ENCODE data around the gene CACYBP.

The CACYBP gene

GRCh38 chr1:175035865-175036264, 36.1 kb downstream of the CACYBP start:
- no peaks in the 10 kb centered on the region for H3K79me2 ChIP-seq (ENCODE audit: insufficient read depth, low read length)
- no peaks in the 10 kb centered on the region for H4K20me1 ChIP-seq (ENCODE audit: insufficient read depth, low read length)
- no peak overlapping the region for H3K9ac ChIP-seq (ENCODE audit: low read length)
- H3K27me3 ChIP-seq (ENCODE audit: insufficient read depth, low read length): no peaks in the 10 kb centered on the region
- no peaks in the 10 kb centered on the region for H3F3A ChIP-seq (ENCODE audit: insufficient read depth, low read length)
- no peak overlapping the region for H3K27ac ChIP-seq (ENCODE audit: low read depth, low read length, poor library complexity, severe bottlenecking)
- H3K36me3 ChIP-seq (ENCODE audit: insufficient read depth, low read length): no peaks in the 10 kb centered on the region
- H3K9me3 ChIP-seq (ENCODE audit: low read length): no peaks in the 10 kb centered on the region
- H3K4me2 ChIP-seq (ENCODE audit: low read length): no peak overlapping the region
- no peaks in the 10 kb centered on the region for H3K4me1 ChIP-seq (ENCODE audit: insufficient read depth, low read length, severe bottlenecking)
- H3K4me3 ChIP-seq (ENCODE audit: low read depth, low read length, poor library complexity, severe bottlenecking): no peak overlapping the region
- no peak for TF ChIP-seq CTCF (IDR thresholded peaks at IDR 0.05; ENCODE audit: low read length)
- no peak for TF ChIP-seq EZH2 (IDR thresholded peaks at IDR 0.05; ENCODE audit: borderline replicate concordance, low read length)
- no peaks in the 10 kb centered on the region for H3K9me2 ChIP-seq (ENCODE audit: low read depth, low read length)
- H2AFZ ChIP-seq (ENCODE audit: low read length): no peak overlapping the region

DNA sequence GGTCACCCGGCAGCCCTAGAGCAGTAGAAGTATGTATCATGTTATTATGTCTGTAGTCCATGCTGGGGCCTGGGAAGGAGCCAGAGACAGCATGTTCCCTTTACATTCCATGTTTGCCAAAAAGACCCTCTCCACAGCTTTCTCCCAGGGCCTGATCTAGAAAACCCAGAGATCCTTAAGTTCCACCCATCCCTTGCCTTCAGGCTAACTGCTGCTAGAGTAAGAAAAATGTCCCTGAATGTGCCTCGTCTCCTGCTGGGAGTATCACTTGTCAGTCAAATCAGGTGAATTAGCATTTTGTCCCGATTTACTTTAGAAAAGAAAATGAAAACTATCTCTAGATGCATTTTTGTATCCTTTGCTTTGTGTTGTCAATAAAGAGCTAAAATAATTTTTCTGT, 36.7 kb downstream of the CACYBP start:
- H3K4me1 ChIP-seq (ENCODE audit: insufficient read depth, low read length, severe bottlenecking): no peaks in the 10 kb centered on the region
- TF ChIP-seq EZH2 (IDR thresholded peaks at IDR 0.05; ENCODE audit: borderline replicate concordance, low read length) (no peak), CTCF (IDR thresholded peaks at IDR 0.05; ENCODE audit: low read length) (no peak)
- H3K4me2 ChIP-seq (ENCODE audit: low read length): no peak overlapping the region
- no peak overlapping the region for H3K4me3 ChIP-seq (ENCODE audit: low read depth, low read length, poor library complexity, severe bottlenecking)
- no peaks in the 10 kb centered on the region for H3K9me2 ChIP-seq (ENCODE audit: low read depth, low read length)
- H3K27me3 ChIP-seq (ENCODE audit: insufficient read depth, low read length): no peaks in the 10 kb centered on the region
- H3F3A ChIP-seq (ENCODE audit: insufficient read depth, low read length): no peaks in the 10 kb centered on the region
- no peaks in the 10 kb centered on the region for H3K36me3 ChIP-seq (ENCODE audit: insufficient read depth, low read length)
- H3K9me3 ChIP-seq (ENCODE audit: low read length): no peaks in the 10 kb centered on the region
- H4K20me1 ChIP-seq (ENCODE audit: insufficient read depth, low read length): no peaks in the 10 kb centered on the region
- no peak overlapping the region for H3K9ac ChIP-seq (ENCODE audit: low read length)
- no peaks in the 10 kb centered on the region for H3K79me2 ChIP-seq (ENCODE audit: insufficient read depth, low read length)
- H3K27ac ChIP-seq (ENCODE audit: low read depth, low read length, poor library complexity, severe bottlenecking): no peak overlapping the region
- no peak overlapping the region for H2AFZ ChIP-seq (ENCODE audit: low read length)

DNA sequence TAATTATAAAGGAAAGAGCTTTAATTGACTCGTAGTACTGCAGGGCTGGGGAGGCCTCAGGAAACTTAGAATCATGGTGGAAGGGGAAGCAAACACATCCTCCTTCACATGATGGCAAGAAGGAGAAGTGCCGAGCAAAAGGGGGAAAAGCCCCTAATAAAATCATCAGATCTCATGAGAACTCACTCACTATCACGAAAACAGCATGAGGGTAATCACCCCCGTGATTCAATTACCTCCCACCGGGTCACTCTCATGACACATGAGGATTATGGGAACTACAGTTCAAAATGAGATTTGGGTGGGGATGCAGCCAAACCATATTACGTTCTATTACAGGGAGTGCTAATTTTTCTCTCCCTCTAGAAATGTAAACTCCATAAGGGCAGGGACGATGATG, 37.7 kb downstream of the CACYBP start:
- H3K4me3 ChIP-seq (ENCODE audit: low read depth, low read length, poor library complexity, severe bottlenecking): no peak overlapping the region
- H3K4me2 ChIP-seq (ENCODE audit: low read length): no peak overlapping the region
- H2AFZ ChIP-seq (ENCODE audit: low read length): no peak overlapping the region
- no peaks in the 10 kb centered on the region for H3K36me3 ChIP-seq (ENCODE audit: insufficient read depth, low read length)
- H3K9ac ChIP-seq (ENCODE audit: low read length): no peak overlapping the region
- H4K20me1 ChIP-seq (ENCODE audit: insufficient read depth, low read length): no peaks in the 10 kb centered on the region
- TF ChIP-seq CTCF (IDR thresholded peaks at IDR 0.05; ENCODE audit: low read length) (no peak), EZH2 (IDR thresholded peaks at IDR 0.05; ENCODE audit: borderline replicate concordance, low read length) (no peak)
- H3K27ac ChIP-seq (ENCODE audit: low read depth, low read length, poor library complexity, severe bottlenecking): no peak overlapping the region
- no peaks in the 10 kb centered on the region for H3F3A ChIP-seq (ENCODE audit: insufficient read depth, low read length)
- no peaks in the 10 kb centered on the region for H3K4me1 ChIP-seq (ENCODE audit: insufficient read depth, low read length, severe bottlenecking)
- H3K9me3 ChIP-seq (ENCODE audit: low read length): no peaks in the 10 kb centered on the region
- no peaks in the 10 kb centered on the region for H3K79me2 ChIP-seq (ENCODE audit: insufficient read depth, low read length)
- H3K27me3 ChIP-seq (ENCODE audit: insufficient read depth, low read length): no peaks in the 10 kb centered on the region
- no peaks in the 10 kb centered on the region for H3K9me2 ChIP-seq (ENCODE audit: low read depth, low read length)
